PC-9 (cell line): ENCODE results near the gene SUFU.

Experiments used
- EZH2 ChIP-seq: fragments of 200-600 bp; sonication (generic); IDR thresholded peaks from 2 replicates; pipeline ENCODE4 v1.8.0; 2017; ENCODE audit warnings: antibody characterized with exemption, low read depth
- TF ChIP-seq, protein P1 (sequence below): fragments of 200-600 bp; sonication (generic); conservative IDR thresholded peaks from 2 replicates; pipeline ENCODE4 v1.6.1; 2017; ENCODE audit warnings: mixed run types, antibody characterized with exemption, mild to moderate bottlenecking, moderate library complexity

DNA sequence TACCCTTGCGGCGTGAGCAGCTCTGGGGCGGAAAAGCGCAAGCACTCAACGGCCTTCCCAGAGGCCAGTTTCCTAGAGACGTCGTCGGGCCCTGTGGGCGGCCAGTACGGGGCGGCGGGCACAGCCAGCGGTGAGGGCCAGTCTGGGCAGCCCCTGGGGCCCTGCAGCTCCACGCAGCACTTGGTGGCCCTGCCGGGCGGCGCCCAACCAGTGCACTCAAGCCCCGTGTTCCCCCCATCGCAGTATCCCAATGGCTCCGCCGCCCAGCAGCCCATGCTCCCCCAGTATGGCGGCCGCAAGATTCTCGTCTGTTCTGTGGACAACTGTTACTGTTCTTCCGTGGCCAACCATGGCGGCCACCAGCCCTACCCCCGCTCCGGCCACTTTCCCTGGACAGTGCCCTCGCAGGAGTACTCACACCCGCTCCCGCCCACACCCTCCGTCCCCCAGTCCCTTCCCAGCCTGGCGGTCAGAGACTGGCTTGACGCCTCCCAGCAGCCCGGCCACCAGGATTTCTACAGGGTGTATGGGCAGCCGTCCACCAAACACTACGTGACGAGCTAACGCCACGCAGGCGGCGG, 153.1 kb downstream of the SUFU start:
- TF ChIP-seq, protein P1, sequence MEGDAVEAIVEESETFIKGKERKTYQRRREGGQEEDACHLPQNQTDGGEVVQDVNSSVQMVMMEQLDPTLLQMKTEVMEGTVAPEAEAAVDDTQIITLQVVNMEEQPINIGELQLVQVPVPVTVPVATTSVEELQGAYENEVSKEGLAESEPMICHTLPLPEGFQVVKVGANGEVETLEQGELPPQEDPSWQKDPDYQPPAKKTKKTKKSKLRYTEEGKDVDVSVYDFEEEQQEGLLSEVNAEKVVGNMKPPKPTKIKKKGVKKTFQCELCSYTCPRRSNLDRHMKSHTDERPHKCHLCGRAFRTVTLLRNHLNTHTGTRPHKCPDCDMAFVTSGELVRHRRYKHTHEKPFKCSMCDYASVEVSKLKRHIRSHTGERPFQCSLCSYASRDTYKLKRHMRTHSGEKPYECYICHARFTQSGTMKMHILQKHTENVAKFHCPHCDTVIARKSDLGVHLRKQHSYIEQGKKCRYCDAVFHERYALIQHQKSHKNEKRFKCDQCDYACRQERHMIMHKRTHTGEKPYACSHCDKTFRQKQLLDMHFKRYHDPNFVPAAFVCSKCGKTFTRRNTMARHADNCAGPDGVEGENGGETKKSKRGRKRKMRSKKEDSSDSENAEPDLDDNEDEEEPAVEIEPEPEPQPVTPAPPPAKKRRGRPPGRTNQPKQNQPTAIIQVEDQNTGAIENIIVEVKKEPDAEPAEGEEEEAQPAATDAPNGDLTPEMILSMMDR, result no peak
- no peak for TF ChIP-seq EZH2
